Measurements from ENCODE around the gene TMC3.

- no peak for TF ChIP-seq CTCF (IDR thresholded peaks at IDR 0.05)
- no peak for TF ChIP-seq POLR2A (IDR thresholded peaks at IDR 0.05)
Measured at GRCh38 chr15:81358248-81358647, 15.8 kb downstream of the TMC3 start.

Data from adrenal gland (tissue), 5 donors.